LNCaP clone FGC (cell line): Measurements from ENCODE around the gene ADAM22.

ENCODE experiments used
- DNase-seq: peaks from one replicate; pipeline ENCODE4 v3.0.0-alpha.2; 2011; ENCODE audit warnings: low read depth
- H3K4me3 ChIP-seq: 2 replicates; pipeline ENCODE4 v1.5.1; 2011; ENCODE audit warnings: mild to moderate bottlenecking, low read depth, low read length, control low read depth
- CTCF ChIP-seq: IDR thresholded peaks from 2 replicates; pipeline ENCODE4 v1.5.1; 2012; ENCODE audit warnings: mild to moderate bottlenecking; ENCODE audit not compliant: control insufficient read depth, insufficient read depth; ENCODE audit errors: extremely low read depth

Gene ADAM22

DNA sequence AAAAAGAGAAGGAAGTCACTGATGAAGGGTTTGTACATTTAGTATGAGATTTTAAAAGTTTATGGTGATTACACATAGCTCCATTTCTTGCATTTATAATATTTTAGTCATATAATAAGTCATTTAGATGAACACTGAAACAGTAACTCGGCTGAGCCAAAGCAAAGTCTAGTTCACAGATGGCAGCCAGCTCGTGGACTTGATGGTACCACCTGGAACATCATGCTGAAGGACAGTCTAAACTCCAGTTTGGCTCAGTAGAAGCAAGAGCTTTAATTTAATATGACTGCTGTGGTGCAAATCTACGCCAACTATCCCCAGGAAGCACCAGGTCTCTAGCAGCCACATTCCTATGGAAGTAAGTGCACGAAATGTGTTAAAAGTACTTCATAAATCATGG, 269.4 kb downstream of the ADAM22 start:
- no peak overlapping the region for H3K4me3 ChIP-seq
- no peak for TF ChIP-seq CTCF
- DNase-seq, result no peak

DNA sequence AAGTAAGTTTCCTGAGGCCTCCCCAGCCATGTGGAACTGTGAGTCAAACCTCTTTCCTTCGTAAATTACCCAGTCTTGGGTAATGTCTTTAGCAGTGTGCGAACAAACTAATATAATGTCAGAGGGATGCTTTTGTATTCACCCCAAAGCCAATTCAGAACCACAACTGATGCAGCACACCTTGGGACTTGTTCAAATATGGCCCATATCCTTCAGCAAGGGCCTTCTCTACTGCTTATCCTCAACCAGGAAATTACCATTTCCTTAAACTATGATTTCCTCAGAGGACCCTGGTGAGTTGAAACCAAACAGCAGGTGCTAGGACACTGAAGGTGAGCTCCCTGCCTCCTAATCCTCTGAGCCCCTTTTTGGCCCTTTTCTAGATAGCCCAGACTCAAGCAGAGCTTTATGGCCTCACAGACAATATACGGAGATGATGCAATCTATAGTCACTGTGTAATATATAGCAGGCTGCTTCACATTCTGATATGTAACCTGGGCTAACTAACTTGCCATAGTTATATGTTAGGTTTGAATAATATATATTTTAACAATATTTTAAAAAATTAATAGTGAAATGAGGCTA, 270.6 kb downstream of the ADAM22 start:
- H3K4me3 ChIP-seq, result no peak overlapping the region
- no peak for TF ChIP-seq CTCF
- no peak for DNase-seq

- TF ChIP-seq CTCF, result no peak
- no peak for DNase-seq
- H3K4me3 ChIP-seq, result no peak overlapping the region
Observed at GRCh38 chr7:88205179-88205578, 271.1 kb downstream of the ADAM22 start.

DNA sequence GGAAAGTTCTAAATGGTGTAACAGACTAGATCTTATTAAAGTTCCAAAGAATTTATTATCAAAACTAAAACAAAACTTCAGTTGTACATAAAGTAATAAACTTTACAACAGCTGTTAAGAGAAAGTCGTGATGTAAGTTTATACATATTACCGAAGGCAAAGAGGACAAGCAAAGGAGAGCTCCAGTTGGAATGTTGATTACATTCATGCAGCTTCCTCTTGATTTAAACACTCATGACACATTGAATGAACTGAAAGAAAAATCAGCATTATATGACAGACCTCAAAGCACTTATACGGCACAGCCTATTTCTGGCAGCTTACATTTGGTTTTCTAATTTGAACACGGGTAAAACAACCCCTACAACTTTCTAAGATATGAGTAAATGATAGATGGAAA, 272.2 kb downstream of the ADAM22 start:
- DNase-seq, result no peak
- TF ChIP-seq CTCF, result no peak
- no peak overlapping the region for H3K4me3 ChIP-seq

DNA sequence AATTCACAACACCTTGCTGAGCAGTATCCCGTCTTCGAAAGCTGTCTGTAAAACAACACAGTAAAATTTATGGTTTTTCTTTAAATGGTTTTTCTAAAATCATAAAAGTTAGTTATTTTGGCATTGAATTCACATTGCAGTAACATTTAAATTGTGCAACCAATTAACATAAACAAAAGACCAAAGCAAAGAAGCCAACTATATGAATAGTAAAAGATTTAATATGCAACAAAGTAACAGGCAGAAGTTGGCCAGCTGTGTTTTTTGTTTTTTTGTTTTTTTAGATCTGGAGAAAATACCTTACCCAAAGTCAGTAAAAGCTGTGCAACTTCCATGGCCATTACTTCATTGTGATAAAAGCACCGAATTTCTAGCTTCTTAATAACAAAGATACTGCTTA, 274.5 kb downstream of the ADAM22 start:
- TF ChIP-seq CTCF, result no peak
- H3K4me3 ChIP-seq, result no peak overlapping the region
- no peak for DNase-seq

DNA sequence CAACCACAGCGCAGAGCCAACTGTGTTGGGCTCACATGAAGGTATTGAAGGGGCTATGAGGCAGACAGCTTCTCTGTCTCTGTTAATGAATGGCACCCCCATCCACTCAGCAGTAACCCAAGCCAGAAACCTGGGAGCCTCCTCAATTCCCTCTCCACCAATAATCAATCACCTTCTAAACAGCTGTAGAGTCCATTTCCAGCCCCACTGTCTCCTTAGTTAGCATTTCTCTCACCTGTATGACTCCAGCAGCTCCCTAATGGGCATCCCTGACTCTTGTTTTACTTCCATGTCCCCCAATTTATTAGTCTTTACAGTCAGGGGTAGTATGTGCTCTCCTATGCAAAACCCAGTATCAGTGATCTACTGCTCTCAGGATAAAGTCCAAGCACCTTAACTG, 278.9 kb downstream of the ADAM22 start:
- H3K4me3 ChIP-seq, result no peak overlapping the region
- no peak for TF ChIP-seq CTCF
- DNase-seq, result no peak

DNA sequence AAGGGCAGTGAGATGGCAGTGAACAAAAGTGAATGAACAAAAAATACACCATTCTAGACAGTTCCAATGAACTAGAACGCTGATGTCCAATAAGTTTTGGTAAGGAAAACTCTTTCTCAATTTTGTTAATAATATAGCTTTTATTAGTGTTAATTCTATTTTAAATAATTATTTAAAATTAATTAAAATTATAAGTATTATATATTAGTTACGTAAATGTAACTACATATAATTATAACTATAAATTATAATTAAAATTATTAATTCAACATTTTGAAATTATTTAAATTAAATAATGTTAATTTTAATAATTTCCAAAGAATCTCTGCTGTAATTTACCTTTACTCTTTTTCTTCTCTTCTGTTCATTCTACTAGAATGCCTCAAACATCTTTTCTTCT, 280.4 kb downstream of the ADAM22 start:
- DNase-seq, result no peak
- TF ChIP-seq CTCF, result no peak
- no peak overlapping the region for H3K4me3 ChIP-seq
